GF-D8 (cell line): Measurements from ENCODE around the gene MEPCE.

Experiments
- DNase-seq: peaks from one replicate; lab custom pipeline; 2025; lab: John Stamatoyannopoulos, UW

The MEPCE gene

GRCh38 chr7:100464791-100465190 is 35.2 kb downstream of the MEPCE start:
- DNase-seq, result no peak

DNA sequence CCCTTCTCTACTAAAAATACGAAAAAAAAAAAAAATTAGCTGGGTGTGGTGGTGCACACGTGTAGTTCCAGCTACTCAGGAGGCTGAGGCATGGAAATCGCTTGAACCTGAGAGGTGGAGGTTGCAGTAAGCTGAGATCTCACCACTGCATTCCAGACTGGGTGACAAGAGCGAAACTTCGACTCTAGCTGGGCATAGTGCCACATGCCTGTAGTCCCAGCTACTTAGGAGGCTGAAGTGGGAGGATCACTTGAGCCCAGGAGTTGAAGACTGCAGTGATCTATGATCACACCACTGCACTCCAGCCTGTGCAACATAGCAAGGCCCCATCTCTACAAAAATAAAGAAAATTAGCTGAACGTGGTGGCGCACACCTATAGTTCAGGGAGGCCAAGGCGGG is 35.7 kb downstream of the MEPCE start:
- no peak for DNase-seq

- no peak for DNase-seq
Measured at GRCh38 chr7:100465702-100466311, 36.2 kb downstream of the MEPCE start.

- DNase-seq, result no peak
Measured at GRCh38 chr7:100466653-100467605, 37.3 kb downstream of the MEPCE start.

DNA sequence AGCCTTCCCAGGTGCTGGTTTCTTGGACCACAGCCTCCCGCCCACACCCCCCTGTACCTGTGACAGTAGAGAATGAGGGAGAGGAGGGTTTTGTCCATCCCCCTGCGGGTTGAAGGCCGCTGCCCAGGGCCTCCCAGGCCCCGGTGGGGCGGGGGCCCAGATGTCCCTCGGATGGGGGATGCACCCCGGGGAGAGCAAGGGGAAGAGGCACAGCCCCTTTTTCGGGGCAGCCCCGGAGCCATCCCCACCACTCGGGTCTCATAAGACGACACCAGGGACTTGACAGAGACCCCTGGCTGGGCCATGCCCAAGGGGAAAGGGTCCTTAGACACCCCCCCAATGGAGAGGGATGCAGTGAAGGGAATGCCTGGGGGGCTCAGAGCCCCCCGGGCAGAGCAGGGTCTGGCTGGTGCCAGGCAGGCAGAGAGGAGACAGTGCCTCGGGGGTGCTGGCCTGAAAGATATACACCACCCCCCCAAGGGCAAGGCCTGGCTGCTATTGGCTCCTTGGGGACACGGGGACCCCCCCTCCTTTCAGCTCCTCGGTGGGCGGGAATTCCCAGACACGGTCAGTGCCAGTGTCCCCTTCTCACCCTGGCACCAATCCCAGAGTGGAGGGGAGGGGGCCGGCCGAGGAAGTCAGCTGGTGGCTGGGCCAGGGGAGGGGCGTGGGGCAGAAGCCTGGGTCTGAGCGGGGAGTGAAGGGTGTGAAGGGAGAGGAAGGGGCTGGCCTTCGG is 38.2 kb downstream of the MEPCE start:
- DNase-seq, result no peak

GRCh38 chr7:100469227-100470044 is 39.8 kb downstream of the MEPCE start:
- DNase-seq, result peak; percentile 19

DNA sequence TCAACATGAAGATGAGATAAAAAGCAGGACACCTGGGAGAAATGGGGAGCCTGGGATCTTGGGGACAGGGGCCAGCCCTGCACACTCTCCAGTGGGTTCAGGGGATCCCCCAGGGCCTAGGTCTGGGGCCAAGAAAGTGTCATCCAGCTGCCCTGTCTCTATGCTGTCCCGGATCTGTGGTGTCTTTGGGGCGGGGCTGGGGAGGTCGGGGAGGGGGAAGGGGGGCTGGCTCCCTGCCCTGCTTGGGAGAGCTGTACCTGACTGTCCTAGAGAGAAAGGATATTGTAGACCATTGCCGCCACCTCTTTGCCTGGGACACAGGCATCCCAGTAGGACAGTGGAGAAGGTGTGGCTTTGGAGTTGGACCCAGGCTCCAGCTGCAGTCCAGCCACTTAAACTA is 41.4 kb downstream of the MEPCE start:
- DNase-seq, result no peak

DNA sequence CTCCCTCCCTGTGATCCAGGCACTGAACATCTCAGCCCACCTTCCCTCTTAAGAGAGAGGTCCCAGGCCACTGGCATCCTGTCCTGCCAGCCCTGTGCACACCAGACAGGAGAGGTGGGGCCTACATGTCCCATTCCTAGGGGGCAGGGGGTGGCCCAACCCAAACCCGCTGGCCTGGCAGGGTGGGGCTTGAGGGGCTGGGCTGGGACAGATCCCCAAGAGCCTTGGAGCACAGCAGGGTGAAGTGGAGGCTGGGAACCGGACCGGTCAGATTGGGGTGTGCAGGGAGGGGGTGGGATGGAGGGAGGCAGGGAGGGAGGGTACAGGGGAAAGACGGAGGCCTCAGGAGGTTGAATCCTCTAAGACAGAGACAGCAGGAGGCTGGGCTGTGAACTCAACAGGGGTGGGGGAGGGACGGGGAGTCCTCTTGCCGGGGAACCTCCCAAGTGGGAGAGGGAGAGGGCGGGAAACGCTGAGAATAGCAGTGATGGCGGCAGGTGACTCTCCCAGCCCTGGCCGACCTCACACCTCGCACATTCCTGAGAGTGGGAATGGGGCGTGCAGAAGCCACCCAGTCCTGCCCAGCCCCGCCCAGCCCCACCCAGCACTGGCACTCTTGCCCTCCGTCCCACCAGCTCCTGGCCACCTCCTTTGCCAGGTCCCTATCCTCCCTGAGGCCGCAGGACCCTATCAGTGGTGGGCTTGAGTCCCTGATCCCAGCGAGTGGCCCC is 42.7 kb downstream of the MEPCE start:
- no peak for DNase-seq

DNA sequence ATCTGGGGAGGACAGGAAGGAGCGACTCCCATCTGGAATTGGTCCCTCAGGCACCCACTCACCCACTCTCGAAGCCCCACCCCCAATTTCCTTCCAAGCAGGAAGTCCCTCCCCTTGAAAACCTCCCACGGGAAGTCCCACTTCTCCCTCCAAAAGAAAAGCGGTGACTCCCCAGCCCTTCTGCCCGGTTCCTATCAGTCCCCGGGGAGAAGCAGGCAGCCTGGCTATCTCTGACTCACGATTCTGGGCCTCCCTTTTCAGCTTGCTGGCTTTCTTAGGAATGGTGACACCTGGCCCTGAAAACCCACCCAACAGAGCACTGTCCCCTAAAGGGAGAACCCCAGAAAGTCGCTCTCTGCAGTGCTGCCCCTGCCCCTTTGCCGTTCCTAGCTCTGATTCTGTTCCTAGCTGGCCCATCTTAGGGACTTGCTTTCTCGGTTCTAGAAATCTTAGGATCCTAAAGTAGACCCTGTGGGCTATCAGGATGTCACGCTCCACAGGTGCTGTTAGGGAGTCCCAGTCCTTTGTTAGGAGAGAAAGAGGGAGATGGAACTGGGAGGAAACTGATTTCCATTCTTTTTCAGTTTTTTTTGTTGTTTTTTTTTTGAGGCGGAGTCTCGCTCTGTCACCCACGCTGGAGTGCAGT is 43.3 kb downstream of the MEPCE start:
- DNase-seq, result no peak

DNA sequence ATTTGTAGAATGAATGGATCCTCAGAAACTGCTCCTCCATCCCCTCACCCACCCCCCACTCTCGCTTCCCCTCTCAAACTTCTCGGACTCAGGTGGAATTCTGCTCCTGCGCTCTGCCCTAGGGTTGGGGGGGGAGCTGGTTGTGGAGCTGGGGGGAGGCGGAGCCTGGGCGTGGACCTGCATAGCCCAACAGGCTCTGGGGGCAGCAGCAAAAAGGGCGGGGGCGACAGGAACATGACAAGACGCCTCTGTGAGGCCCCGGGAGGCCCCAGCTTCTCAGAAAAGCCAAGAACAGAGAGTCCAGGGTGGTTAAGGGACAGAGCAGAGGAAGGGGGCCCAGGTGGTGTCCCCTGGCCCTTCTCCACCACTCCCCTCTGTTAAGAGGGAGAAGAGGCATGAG is 45.9 kb downstream of the MEPCE start:
- DNase-seq, result no peak

DNA sequence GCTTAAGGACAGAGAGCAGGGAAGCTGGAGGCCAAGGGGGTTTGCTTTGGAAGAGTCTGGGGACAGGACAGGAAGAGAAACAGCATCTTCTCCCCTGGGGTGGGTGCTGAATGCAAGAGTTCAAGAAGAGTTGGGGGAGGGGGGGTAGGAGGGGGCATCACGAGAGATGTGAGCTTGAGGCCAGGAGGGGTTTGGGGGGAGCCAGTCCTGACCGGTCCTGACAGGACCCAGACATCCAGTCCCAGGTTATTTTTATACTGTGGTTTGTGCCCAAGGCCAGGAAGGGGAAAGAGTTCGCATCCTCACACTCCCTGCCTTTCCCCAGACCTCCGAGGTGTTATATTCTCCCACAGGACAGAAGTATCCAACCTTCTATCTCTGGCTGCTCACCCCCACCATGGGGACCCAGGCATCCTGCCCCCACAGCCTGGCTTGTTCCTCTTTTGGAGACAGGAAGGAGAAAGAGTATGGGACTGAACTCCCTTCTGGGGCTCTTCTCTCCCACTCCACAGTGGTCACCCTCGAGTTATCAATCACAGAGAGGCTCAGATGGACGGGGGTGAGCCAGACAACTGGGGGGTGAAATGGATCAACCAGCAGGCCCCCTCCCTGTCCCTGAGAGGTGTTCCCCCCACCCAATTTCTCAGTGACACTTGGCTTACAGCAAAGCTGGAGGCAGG is 46.6 kb downstream of the MEPCE start:
- DNase-seq, result no peak

DNA sequence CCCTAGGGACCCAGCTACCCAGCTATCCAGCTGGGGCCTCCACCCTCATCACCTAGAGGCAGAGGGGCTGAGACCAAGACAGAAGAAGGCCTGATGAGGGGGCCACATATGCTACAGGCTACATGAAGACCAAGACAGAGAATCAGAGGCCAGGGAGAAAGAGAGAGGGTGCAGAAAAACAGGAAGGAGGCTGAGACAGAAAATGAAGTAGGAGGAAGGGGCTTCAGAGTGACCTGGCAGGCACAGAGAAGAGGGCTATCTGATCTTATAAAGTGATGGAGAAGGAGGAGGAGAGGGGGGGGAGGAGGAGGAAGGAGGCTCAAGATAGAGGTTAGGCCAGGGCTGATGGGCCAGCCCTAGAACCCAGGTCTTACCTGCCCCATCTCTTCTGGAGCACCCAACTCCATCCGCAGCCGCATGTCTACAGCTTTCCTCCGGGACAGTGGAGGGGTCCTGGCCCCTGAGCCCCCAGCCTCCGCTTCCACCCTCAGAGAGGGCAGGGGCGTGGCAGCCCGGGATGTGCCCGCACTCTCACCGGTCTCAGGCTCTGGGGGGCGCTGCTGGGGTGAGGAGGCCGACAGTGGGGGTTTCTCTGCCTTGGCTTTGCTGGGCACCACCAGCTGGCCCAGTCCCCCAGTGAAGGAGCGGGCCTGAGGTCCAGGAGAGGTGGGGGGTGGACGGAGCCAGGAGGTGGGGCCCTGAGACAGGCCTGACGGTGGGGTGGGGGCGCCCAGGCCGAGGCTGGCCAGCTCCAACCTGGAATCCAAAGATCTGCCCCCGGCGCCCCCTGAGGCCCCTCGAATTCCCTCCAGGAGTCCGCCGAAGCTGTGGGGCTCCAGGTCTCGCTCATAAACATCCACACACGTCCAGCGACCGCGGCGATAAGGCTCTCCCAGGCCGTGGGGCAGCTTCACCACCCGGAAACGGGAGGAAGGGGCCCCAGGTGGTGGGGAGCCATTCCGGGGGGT is 47.6 kb downstream of the MEPCE start:
- no peak for DNase-seq

- DNase-seq, result no peak
Measured at GRCh38 chr7:100477871-100478267, 48.2 kb downstream of the MEPCE start.

- DNase-seq, result peak; percentile 85
Measured at GRCh38 chr7:100478958-100479660, 49.5 kb downstream of the MEPCE start, which contains the start of gene TSC22D4. Gene TSC22D4 (minus strand): TSS chr7:100479214. CDS start chr7:100478038, 1,176 bp downstream.

DNA sequence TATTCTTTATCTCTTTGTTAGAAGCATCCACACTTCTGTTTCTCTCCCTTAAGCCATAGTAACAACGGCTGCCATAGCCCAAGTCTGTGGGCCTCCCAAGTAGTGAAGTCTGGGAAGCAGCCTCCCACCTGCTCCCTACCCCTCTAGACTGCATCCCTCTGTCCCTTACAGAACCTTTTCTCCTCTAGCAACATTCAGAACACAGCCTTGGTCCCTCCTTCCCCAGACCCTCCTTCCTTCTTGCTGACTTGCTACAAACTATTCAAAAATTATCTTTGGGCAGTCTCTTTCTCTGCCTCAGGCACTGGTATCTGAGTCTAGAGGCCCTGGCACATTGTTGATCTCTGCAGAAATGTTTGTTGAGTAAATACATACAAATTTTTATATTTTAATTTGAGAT is 51.8 kb downstream of the MEPCE start:
- no peak for DNase-seq

DNA sequence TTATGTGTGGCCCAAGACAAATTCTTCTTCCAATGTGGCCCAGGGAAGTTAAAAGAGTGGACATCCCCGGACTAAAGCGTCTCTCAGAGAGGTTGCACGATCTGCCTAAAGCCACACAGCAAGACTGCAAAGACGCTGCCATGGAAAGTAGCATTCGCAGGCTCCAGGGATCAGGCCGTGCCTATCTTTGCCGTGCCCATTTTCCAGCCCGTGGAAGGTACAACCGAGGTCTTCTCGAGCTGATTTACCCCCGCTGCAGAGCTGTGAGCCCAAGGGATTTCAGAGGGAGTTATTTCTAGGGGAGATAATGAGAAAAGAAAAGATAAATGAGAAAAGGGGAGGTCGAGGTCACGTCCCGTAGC is 53.1 kb downstream of the MEPCE start:
- DNase-seq, result no peak

- DNase-seq, result no peak
Measured at GRCh38 chr7:100483090-100483721, 53.6 kb downstream of the MEPCE start.
